HepG2 (cell line): ENCODE measurements around the gene ANKRD52. TPM values are rescaled to one million over a fixed set of nuclear protein-coding genes. Genes with fewer than 3 reads are reported as not detected.

Experiments
- CBX1 ChIP-seq: IDR thresholded peaks from one replicate; pipeline ENCODE4 v1.6.1; 2016; ENCODE audit warnings: antibody characterized with exemption, low read depth
- FOXK2 ChIP-seq: fragments of 450-650 bp; IDR thresholded peaks from 2 replicates; pipeline ENCODE4 v1.6.1; 2016
- KAT8 ChIP-seq: IDR thresholded peaks from 2 replicates; pipeline ENCODE4 v1.6.1; 2016; ENCODE audit warnings: missing genetic modification reagents, missing compliant biosample characterization
- KMT2B ChIP-seq: IDR thresholded peaks from 2 replicates; pipeline ENCODE4 v1.6.1; 2016; ENCODE audit warnings: missing genetic modification reagents, missing compliant biosample characterization
- MED13 ChIP-seq: sonication (generic); formaldehyde crosslinking; IDR thresholded peaks from 2 replicates; pipeline ENCODE4 v1.5.0; 2020; ENCODE audit warnings: missing genetic modification reagents
- SMC3 ChIP-seq: IDR thresholded peaks from 2 replicates; pipeline ENCODE4 v1.6.1; 2011; ENCODE audit warnings: low read length, improper control_type of control experiment
- SRY ChIP-seq: sonication (generic); formaldehyde crosslinking; IDR thresholded peaks from 2 replicates; pipeline ENCODE4 v1.8.0; 2022; ENCODE audit warnings: mild to moderate bottlenecking, missing genetic modification reagents
- THAP11 ChIP-seq: IDR thresholded peaks from 2 replicates; pipeline ENCODE4 v1.6.1; 2016; ENCODE audit warnings: missing biosample characterization, missing genetic modification reagents
- ZNF317 ChIP-seq: sonication (generic); formaldehyde crosslinking; IDR thresholded peaks from 2 replicates; pipeline ENCODE4 v1.5.0; 2020; ENCODE audit warnings: mild to moderate bottlenecking, missing genetic modification reagents
- ZSCAN21 ChIP-seq: sonication (generic); formaldehyde crosslinking; IDR thresholded peaks from 2 replicates; pipeline ENCODE4 v1.8.0; 2022; ENCODE audit warnings: mild to moderate bottlenecking, missing genetic modification reagents, moderate library complexity, borderline replicate concordance
- polyA plus RNA-seq, 8 experiments: library from polyadenylated mRNA; depleted of rRNA in 3 of 8; stranded (reverse) in 7 of 8; unstranded in 1 of 8; fragments of >200 nt; fragmentation: Illumina TruSeq in 4 of 8; extraction: Trizol in 4 of 8; gene quantifications; 2 replicates each; pipeline versions ENCODE4 v1.2.1 to v1.2.3, GENCODE V29; 2011 to 2016; ENCODE audit warnings: low read depth in 4 of 8, missing spikeins in 1 of 8, mixed read lengths in 1 of 8; ENCODE audit not compliant: insufficient read depth in 1 of 8
- total RNA-seq, 5 experiments: library from RNA; depleted of rRNA; stranded (reverse); fragments of >200 nt; fragmentation: Illumina TruSeq; extraction: Trizol; gene quantifications; 2 replicates each; pipeline ENCODE4 v1.2.3, GENCODE V29; 2016; ENCODE audit warnings: low read depth in 1 of 5
- TF ChIP-seq, protein P1 (sequence below): sonication (generic); formaldehyde crosslinking; IDR thresholded peaks from 2 replicates; pipeline ENCODE4 v1.4.0; 2020; ENCODE audit warnings: mild to moderate bottlenecking, missing genetic modification reagents
- TF ChIP-seq, protein P2 (sequence below), 2 experiments: sonication (generic) in 1 of 2; formaldehyde crosslinking in 1 of 2; IDR thresholded peaks; 2 replicates each; pipeline versions ENCODE4 v1.4.0 to v1.6.1; 2016 to 2020; ENCODE audit warnings: borderline replicate concordance in 1 of 2, low read depth in 1 of 2, mild to moderate bottlenecking in 1 of 2, missing genetic modification reagents in 1 of 2
- TF ChIP-seq, protein P3 (sequence below): IDR thresholded peaks from 2 replicates; pipeline ENCODE4 v1.6.1; 2016; ENCODE audit warnings: missing compliant biosample characterization, missing genetic modification reagents, borderline replicate concordance

ANKRD52 gene
- total and polyA plus RNA-seq, 2 of the 13 experiments (the other 11 are each of a cell fraction or from before 2014, with no cell fraction given), result 7.8 to 9.2 TPM

- TF ChIP-seq SRY (no peak), SMC3 (peak; percentile 73), ZSCAN21 (CRISPR knock-in tag) (no peak), MED13 (no peak), FOXK2 (no peak), KMT2B (CRISPR knock-in tag) (no peak), KAT8 (CRISPR knock-in tag) (peak; percentile 84), ZNF317 (CRISPR knock-in tag) (no peak), CBX1 (no peak), THAP11 (peak; percentile 19; the same call in 1 of the 2 replicates)
- TF ChIP-seq, protein P1, sequence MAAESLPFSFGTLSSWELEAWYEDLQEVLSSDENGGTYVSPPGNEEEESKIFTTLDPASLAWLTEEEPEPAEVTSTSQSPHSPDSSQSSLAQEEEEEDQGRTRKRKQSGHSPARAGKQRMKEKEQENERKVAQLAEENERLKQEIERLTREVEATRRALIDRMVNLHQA, result no peak
- TF ChIP-seq, protein P2, sequence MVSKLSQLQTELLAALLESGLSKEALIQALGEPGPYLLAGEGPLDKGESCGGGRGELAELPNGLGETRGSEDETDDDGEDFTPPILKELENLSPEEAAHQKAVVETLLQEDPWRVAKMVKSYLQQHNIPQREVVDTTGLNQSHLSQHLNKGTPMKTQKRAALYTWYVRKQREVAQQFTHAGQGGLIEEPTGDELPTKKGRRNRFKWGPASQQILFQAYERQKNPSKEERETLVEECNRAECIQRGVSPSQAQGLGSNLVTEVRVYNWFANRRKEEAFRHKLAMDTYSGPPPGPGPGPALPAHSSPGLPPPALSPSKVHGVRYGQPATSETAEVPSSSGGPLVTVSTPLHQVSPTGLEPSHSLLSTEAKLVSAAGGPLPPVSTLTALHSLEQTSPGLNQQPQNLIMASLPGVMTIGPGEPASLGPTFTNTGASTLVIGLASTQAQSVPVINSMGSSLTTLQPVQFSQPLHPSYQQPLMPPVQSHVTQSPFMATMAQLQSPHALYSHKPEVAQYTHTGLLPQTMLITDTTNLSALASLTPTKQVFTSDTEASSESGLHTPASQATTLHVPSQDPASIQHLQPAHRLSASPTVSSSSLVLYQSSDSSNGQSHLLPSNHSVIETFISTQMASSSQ (IDR thresholded peaks at IDR 0.05; ENCODE audit: low read depth), result no peak
- TF ChIP-seq, protein P2 (CRISPR knock-in tag; IDR thresholded peaks at IDR 0.05; ENCODE audit: borderline replicate concordance), result no peak
- TF ChIP-seq, protein P3, sequence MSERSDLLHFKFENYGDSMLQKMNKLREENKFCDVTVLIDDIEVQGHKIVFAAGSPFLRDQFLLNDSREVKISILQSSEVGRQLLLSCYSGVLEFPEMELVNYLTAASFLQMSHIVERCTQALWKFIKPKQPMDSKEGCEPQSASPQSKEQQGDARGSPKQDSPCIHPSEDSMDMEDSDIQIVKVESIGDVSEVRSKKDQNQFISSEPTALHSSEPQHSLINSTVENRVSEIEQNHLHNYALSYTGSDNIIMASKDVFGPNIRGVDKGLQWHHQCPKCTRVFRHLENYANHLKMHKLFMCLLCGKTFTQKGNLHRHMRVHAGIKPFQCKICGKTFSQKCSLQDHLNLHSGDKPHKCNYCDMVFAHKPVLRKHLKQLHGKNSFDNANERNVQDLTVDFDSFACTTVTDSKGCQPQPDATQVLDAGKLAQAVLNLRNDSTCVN, result no peak
These were observed 65.1 kb downstream of the ANKRD52 start (continued) for GRCh38 chr12:56193025-56193578.
